ENCODE results near the gene PRR5L. TPM values are rescaled to one million over a fixed set of nuclear protein-coding genes. Genes with fewer than 3 reads are reported as not detected.

PRR5L gene
- total and polyA plus RNA-seq, 2 experiments from 2014 or later = 3.1 to 8.9 TPM

GRCh38 chr11:36358436-36358835 is 62.3 kb downstream of the PRR5L start:
- H3K4me3 Mint-ChIP-seq = no peak overlapping the region
- H3K27me3 ChIP-seq (ENCODE audit: insufficient read depth) = peaks cover 7% of the 10 kb centered on the region; the same call in 1 of the 2 replicates

More at GRCh38 chr11:36358436-36358835, 62.3 kb downstream of the PRR5L start:
- Histone ChIP-seq H3K4me1 (ENCODE audit: insufficient read depth) (peaks cover 3% of the 10 kb centered on the region; the same call in 1 of the 2 replicates), H2AFZ (no peak overlapping the region), H3K4me3 (no peak overlapping the region), H3K4me2 (no peak overlapping the region), H3F3A (replicated peaks; ENCODE audit: low read depth) (no peaks in the 10 kb centered on the region), H3K27ac (ENCODE audit: low read depth) (no peak overlapping the region), H3K36me3 (ENCODE audit: insufficient read depth) (no peaks in the 10 kb centered on the region), H3K79me2 (replicated peaks; ENCODE audit: insufficient read depth) (no peaks in the 10 kb centered on the region), H4K20me1 (replicated peaks; ENCODE audit: insufficient read depth) (no peaks in the 10 kb centered on the region), H3K9me2 (ENCODE audit: insufficient read depth) (no peaks in the 10 kb centered on the region)
- TF ChIP-seq EZH2 (IDR thresholded peaks at IDR 0.05; ENCODE audit: low read depth, unreplicated experiment) (no peak), ZNF462 (CRISPR knock-in tag; IDR thresholded peaks at IDR 0.05) (no peak), POLR2AphosphoS5 (IDR thresholded peaks at IDR 0.05; ENCODE audit: low read depth) (no peak), CREB1 (CRISPR knock-in tag; IDR thresholded peaks at IDR 0.05; ENCODE audit: low read depth) (no peak), ZNF114 (CRISPR knock-in tag; IDR thresholded peaks at IDR 0.05) (no peak)
- no peaks in the 10 kb centered on the region for H3K36me3 Mint-ChIP-seq (ENCODE audit: low read depth)
- no peak overlapping the region for H3K27ac Mint-ChIP-seq
- H3K27me3 Mint-ChIP-seq (ENCODE audit: insufficient read depth, low read depth, poor library complexity) = peaks cover 4% of the 10 kb centered on the region
- H3K4me1 Mint-ChIP-seq = peaks cover 19% of the 10 kb centered on the region
- H3K9me3 Mint-ChIP-seq = no peaks in the 10 kb centered on the region
- ATAC-seq = no peak
- DNase-seq (ENCODE audit: low spot score) = no peak

All from GM23338 (cell line).